Upper lobe of right lung (tissue), 1 donor: Measurements from ENCODE around the gene L1CAM. TPM values are rescaled to one million over a fixed set of nuclear protein-coding genes. Genes with fewer than 3 reads are reported as not detected.
A peak's percentile ranks its signal among the peaks of the same experiment; 100 is the strongest.

ENCODE experiments used
- ATAC-seq: fragments of 200-7000 bp; cut with Tn5 transposase; one replicate; pipeline ENCODE4 v1.9.1; 2020; ENCODE audit warnings: mild to moderate bottlenecking, moderate library complexity
- DNase-seq: peaks from one replicate; pipeline ENCODE4 v3.0.0-alpha.2; 2020
- H3K27ac ChIP-seq: fragments of 200-600 bp; one replicate; pipeline ENCODE4 v1.8.0; 2022
- H3K27me3 ChIP-seq: fragments of 200-600 bp; one replicate; pipeline ENCODE4 v1.8.0; 2022; ENCODE audit warnings: mild to moderate bottlenecking
- H3K36me3 ChIP-seq: fragments of 200-600 bp; one replicate; pipeline ENCODE4 v1.8.0; 2022
- H3K4me1 ChIP-seq: fragments of 200-600 bp; one replicate; pipeline ENCODE4 v1.8.0; 2022
- H3K4me3 ChIP-seq: fragments of 200-600 bp; one replicate; pipeline ENCODE4 v1.8.0; 2022; ENCODE audit warnings: mild to moderate bottlenecking
- H3K9me3 ChIP-seq: fragments of 200-600 bp; one replicate; pipeline ENCODE4 v1.8.0; 2022
- CTCF ChIP-seq: fragments of 200-600 bp; IDR thresholded peaks from one replicate; pipeline ENCODE4 v1.8.0; 2022; ENCODE audit warnings: antibody characterized with exemption
- intact Hi-C: fragments of 100-400 bp; cut with DNase I; formaldehyde crosslinking; loops from one replicate; pipeline ENCODE4 v1.11.0; 2022
- long read RNA-seq: library from polyadenylated mRNA; unstranded; transcript quantifications from one replicate; pipeline ENCODE4 v2.0.0, GENCODE V29; 2021
- total RNA-seq: library from RNA; stranded (reverse); fragmentation: NEBNext Ultra II Directional; extraction: Animal tissue kit (Norgen Biotek cat#: 25700); gene quantifications from one replicate; pipeline ENCODE4 v1.2.1, GENCODE V29; 2021
- donor health status: DM: no; HTN: yes; CAD: no; lungs with severe emphysema.

Gene L1CAM
- 1.2 TPM for total RNA-seq
- long read RNA-seq, full-length matches to known transcripts: 1 of 1 reads
- long read RNA-seq, partial matches to known transcripts: 0 of 1 reads
- long read RNA-seq, other reads (novel, unspliced or antisense): 0 of 1 reads

- Histone ChIP-seq H3K27ac (no peak within 1 kb of the TSS), H3K4me1 (no peaks in the 10 kb centered on the region), H3K9me3 (no peaks in the 10 kb centered on the region), H3K27me3 (peaks cover 12% of the 10 kb centered on the region), H3K36me3 (no peaks in the 10 kb centered on the region), H3K4me3 (no peak within 1 kb of the TSS)
- TF ChIP-seq CTCF: no peak
- DNase-seq (no peak), ATAC-seq (no peak)
- intact Hi-C loops: no loop called here
These were observed at the start of gene L1CAM for GRCh38 chrX:153885968-153886903. Gene L1CAM (minus strand): TSS chrX:153886173. CDS start chrX:153875836, 10,337 bp downstream.

- DNase-seq: no peak
- intact Hi-C loops: no loop called here
- no peak for TF ChIP-seq CTCF
- peaks cover 3% of the 10 kb centered on the region for H3K4me1 ChIP-seq
- H3K27me3 ChIP-seq: no peaks in the 10 kb centered on the region
- H3K9me3 ChIP-seq: no peaks in the 10 kb centered on the region
- no peak overlapping the region for H3K27ac ChIP-seq
- H3K4me3 ChIP-seq: peak overlapping the region; percentile 49
- peaks cover 12% of the 10 kb centered on the region for H3K36me3 ChIP-seq
- ATAC-seq: no peak
These were observed 49.4 kb upstream of the L1CAM start for GRCh38 chrX:153935326-153935851.

GRCh38 chrX:153934762-153935325 is 48.9 kb upstream of the L1CAM start, which contains the start of gene NAA10:
Gene NAA10 (minus strand): TSS chrX:153935037. CDS start chrX:153934904, 133 bp downstream.
- Histone ChIP-seq H3K27me3 (no peaks in the 10 kb centered on the region), H3K4me1 (peaks cover 3% of the 10 kb centered on the region), H3K27ac (peak within 1 kb of the TSS; percentile 55), H3K36me3 (peaks cover 12% of the 10 kb centered on the region), H3K9me3 (no peaks in the 10 kb centered on the region), H3K4me3 (peak within 1 kb of the TSS; percentile 61)
- TF ChIP-seq CTCF: no peak
- intact Hi-C loops: no loop called here
- DNase-seq (peak; percentile 86), ATAC-seq (peak; percentile 98)

GRCh38 chrX:153934148-153934761 is 48.3 kb upstream of the L1CAM start:
- TF ChIP-seq CTCF: no peak
- ATAC-seq (peak; percentile 14), DNase-seq (no peak)

GRCh38 chrX:153933748-153934147 is 47.8 kb upstream of the L1CAM start:
- intact Hi-C loops: no loop called here
- Histone ChIP-seq H3K9me3 (no peaks in the 10 kb centered on the region), H3K4me1 (peaks cover 8% of the 10 kb centered on the region), H3K27me3 (no peaks in the 10 kb centered on the region), H3K4me3 (peak overlapping the region; percentile 61), H3K27ac (no peak overlapping the region), H3K36me3 (peaks cover 12% of the 10 kb centered on the region)
- no peak for TF ChIP-seq CTCF
- ATAC-seq (no peak), DNase-seq (no peak)

More at GRCh38 chrX:153934148-153934761, 48.3 kb upstream of the L1CAM start:
- intact Hi-C loops: no loop called here
- H3K27me3 ChIP-seq: no peaks in the 10 kb centered on the region
- peak overlapping the region; percentile 61 for H3K4me3 ChIP-seq
- H3K36me3 ChIP-seq: peaks cover 12% of the 10 kb centered on the region
- peaks cover 3% of the 10 kb centered on the region for H3K4me1 ChIP-seq
- H3K9me3 ChIP-seq: no peaks in the 10 kb centered on the region
- H3K27ac ChIP-seq: peak overlapping the region; percentile 55
